Activated naive CD8-positive, alpha-beta T cell treated with anti-CD3 and anti-CD28 coated beads, Interleukin-2, amount 10 ng/mL, durations not matched to agents 7 days and 5 days (primary cell): ENCODE results near the gene FLT4. TPM values are rescaled to one million over a fixed set of nuclear protein-coding genes. Genes with fewer than 3 reads are reported as not detected.
"Not testable (repeated sequence)": the region's sequence is repeated elsewhere in the genome, so short reads cannot be mapped to it uniquely, and the experiment has no call there.

Source experiments
- ATAC-seq: fragments of 150-1000 bp; cut with Tn5 transposase; one replicate; pipeline ENCODE4 v1.10.0; 2021; ENCODE audit warnings: low read depth, moderate library complexity
- POLR2A ChIA-PET: fragments of 350-600 bp; sonication (Branson Sonifier 250); formaldehyde crosslinking; loops from one replicate; lab custom pipeline; 2021; ENCODE audit warnings: antibody characterized with exemption; lab: Charles Lee
- DNase-seq: peaks from one replicate; pipeline ENCODE4 v3.0.0; 2021
- H3K27ac Mint-ChIP-seq: one replicate; pipeline ENCODE4 v1.8.0; 2022; ENCODE audit warnings: mild to moderate bottlenecking, mixed read lengths
- H3K27me3 Mint-ChIP-seq: one replicate; pipeline ENCODE4 v1.8.0; 2022; ENCODE audit warnings: mild to moderate bottlenecking, moderate library complexity, mixed read lengths
- H3K36me3 Mint-ChIP-seq: one replicate; pipeline ENCODE4 v1.8.0; 2021; ENCODE audit warnings: mild to moderate bottlenecking, mixed read lengths
- H3K4me1 Mint-ChIP-seq: one replicate; pipeline ENCODE4 v1.8.0; 2021; ENCODE audit warnings: mixed read lengths
- H3K4me3 Mint-ChIP-seq: one replicate; pipeline ENCODE4 v1.8.0; 2022; ENCODE audit warnings: mild to moderate bottlenecking, moderate library complexity, mixed read lengths
- H3K9me3 Mint-ChIP-seq: one replicate; pipeline ENCODE4 v1.8.0; 2021; ENCODE audit warnings: mixed read lengths
- total RNA-seq, 2 experiments: library from RNA; stranded (reverse); gene quantifications; one replicate each; pipeline ENCODE4 v1.2.3, GENCODE V29; 2021

The FLT4 gene
- total RNA-seq, 2 experiments from 2014 or later, result 11.6 to 13.2 TPM

DNA sequence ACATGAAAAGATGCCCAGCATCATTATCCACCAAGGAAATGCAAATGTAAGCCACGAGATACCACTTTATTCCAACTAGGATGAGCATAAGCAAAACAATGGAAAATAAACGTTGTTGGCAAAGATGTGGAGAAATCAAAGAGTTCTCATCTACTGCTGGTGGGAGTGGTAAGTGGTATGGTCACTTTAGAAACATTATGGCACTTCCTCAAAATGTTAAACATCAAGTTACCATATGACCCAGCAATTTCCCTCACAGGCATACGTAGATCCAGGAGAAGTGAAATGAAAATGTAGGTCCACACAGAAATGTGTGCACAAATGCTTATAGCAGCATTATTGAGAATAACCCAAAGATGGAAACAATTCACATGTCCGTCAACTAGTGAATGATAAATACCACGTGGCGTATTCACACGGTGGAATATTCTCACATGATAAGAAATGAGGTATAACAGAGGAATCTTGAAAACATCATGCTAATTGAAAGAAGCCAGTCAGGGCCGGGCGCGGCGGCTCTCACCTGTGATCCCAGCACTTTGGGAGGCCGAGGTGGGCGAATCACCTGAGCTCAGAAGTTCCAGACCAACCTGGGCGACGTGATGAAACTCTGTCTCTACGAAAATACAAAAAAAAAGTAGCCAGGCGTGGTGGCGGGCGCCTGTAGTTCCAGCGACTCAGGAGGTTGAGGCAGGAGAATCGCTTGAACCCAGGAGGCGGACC lies 16.4 kb upstream of the FLT4 start:
- peaks cover 25% of the 10 kb centered on the region for H3K27me3 Mint-ChIP-seq
- DNase-seq (no peak), ATAC-seq (no peak)
- no peaks in the 10 kb centered on the region for H3K36me3 Mint-ChIP-seq
- H3K4me1 Mint-ChIP-seq, result peaks cover 12% of the 10 kb centered on the region
- no peaks in the 10 kb centered on the region for H3K9me3 Mint-ChIP-seq
- POLR2A ChIA-PET, result no interaction called here
- H3K27ac Mint-ChIP-seq, result no peak overlapping the region
- H3K4me3 Mint-ChIP-seq, result no peak overlapping the region

DNA sequence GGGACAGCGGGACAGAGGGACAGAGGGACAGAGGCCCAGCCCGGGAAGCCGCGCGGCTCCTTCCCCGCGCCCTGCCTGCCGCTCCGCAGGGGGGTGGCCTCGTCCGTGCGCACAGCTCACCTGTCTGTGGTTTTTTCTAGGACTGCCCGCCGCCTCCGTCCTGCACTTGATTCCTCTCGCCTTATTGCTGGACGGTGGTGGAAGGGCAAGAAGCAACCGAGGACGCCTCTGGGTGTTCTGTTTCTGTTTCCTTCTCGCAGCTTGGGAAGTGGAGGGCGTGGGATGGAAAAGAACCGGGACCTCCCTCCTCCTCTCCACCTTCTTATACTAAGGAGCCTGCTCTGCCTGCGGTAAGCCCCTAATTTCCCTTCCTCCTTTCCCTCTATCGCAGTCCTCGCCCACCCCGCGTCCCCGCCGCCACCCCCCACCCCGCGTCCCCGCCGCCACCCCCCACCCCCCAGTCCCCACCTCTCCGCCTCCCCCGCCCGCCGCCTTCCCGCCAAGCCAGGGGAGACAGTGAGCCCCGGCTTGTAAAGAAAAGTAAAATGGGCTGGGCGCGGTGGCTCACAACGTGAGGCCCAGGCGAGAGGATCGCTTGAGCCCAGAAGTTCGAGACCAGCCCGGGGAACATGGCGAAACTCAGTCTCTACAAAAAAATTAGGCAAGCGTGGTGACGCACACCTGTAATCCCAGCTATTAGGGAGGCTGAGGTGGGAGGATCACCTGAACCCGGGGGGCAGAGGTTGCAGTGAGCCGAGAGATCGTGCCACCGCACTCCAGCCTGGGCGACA lies 9.6 kb upstream of the FLT4 start:
- POLR2A ChIA-PET, result no interaction called here
- Mint-ChIP-seq H3K9me3 (no peaks in the 10 kb centered on the region), H3K36me3 (no peaks in the 10 kb centered on the region), H3K4me1 (peaks cover 2% of the 10 kb centered on the region), H3K27ac (no peak overlapping the region), H3K27me3 (peaks cover 51% of the 10 kb centered on the region), H3K4me3 (no peak overlapping the region)
- DNase-seq, result peak; percentile 10
- ATAC-seq, result no peak

- H3K4me3 Mint-ChIP-seq, H3K4me1 Mint-ChIP-seq, H3K36me3 Mint-ChIP-seq, POLR2A ChIA-PET, H3K27ac Mint-ChIP-seq, H3K9me3 Mint-ChIP-seq, ATAC-seq: not testable (repeated sequence)
- peaks cover 45% of the 10 kb centered on the region for H3K27me3 Mint-ChIP-seq
- peak; percentile 4 for DNase-seq
Measured at GRCh38 chr5:180655243-180655642, 5.8 kb upstream of the FLT4 start.

GRCh38 chr5:180652771-180653170 lies 3.4 kb upstream of the FLT4 start:
- Mint-ChIP-seq H3K4me3 (no peak overlapping the region), H3K36me3 (no peaks in the 10 kb centered on the region), H3K9me3 (no peaks in the 10 kb centered on the region), H3K27ac (no peak overlapping the region), H3K4me1 (peaks cover 10% of the 10 kb centered on the region), H3K27me3 (peaks cover 47% of the 10 kb centered on the region)
- DNase-seq, result peak; percentile 13
- POLR2A ChIA-PET, result no interaction called here
- no peak for ATAC-seq

DNA sequence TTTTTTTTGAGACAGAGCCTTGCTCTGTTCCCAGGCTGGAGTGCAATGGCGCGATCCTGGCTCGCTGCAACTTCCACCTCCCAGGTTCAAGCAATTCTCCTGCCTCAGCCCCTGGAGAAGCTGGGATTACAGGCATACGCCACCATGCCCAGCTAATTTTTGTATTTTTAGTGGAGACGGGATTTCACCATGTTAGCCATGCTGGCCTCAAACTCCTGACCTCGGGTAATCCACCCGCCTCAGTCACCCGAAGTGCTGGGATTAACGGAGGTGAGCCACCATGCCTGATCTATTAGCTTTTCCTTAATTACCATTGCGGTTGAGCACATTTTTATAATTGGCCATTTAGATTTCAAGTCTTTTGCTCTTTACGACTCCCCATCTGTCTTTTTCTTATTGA lies 2.9 kb upstream of the FLT4 start:
- peaks cover 50% of the 10 kb centered on the region for H3K27me3 Mint-ChIP-seq
- no peak for DNase-seq
- H3K36me3 Mint-ChIP-seq, result no peaks in the 10 kb centered on the region
- ATAC-seq, result no peak
- peaks cover 10% of the 10 kb centered on the region for H3K4me1 Mint-ChIP-seq
- H3K27ac Mint-ChIP-seq, result no peak overlapping the region
- H3K4me3 Mint-ChIP-seq, result no peak overlapping the region
- POLR2A ChIA-PET, result interaction anchor here (0.6 kb wide), 1 partner anchor 26 kb away, joined by 5 read pairs; no protein-coding TSS in a partner anchor
- H3K9me3 Mint-ChIP-seq, result no peaks in the 10 kb centered on the region

GRCh38 chr5:180648658-180649296 lies 623 bp downstream of the FLT4 start:
- Mint-ChIP-seq H3K27ac (no peak overlapping the region), H3K36me3 (no peaks in the 10 kb centered on the region), H3K4me3 (peak overlapping the region; percentile 76), H3K9me3 (no peaks in the 10 kb centered on the region), H3K4me1 (peaks cover 8% of the 10 kb centered on the region), H3K27me3 (peaks cover 39% of the 10 kb centered on the region)
- peak; percentile 40 for ATAC-seq
- peak; percentile 65 for DNase-seq
- POLR2A ChIA-PET, result no interaction called here

DNA sequence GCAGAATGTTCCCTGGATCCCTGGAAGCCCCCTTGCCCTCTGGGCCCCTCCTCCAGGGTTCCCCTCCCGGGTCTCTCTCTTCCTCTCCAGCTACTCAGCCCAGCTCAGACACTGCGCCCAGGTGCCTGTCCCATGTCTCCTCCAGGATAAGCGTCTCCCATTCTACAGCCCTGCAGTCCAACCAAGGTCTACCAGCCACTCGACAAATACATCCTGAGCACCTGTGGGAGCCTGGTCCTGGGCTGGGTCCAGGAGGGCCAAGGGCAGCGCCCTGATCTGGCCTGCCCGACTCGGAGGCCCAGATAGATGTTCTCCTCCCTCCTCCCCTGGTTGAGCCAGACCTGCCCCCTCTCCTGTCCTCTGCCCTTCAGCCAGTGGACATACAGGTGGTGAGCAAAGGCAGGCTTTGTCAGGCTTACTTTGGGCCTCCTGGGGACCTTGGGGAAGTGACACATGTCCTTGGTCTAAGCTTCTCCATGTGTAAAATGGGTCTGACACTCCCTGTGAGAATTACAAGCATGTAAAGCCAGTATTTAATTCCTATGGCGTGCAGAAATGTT lies 1.4 kb downstream of the FLT4 start:
- peaks cover 39% of the 10 kb centered on the region for H3K27me3 Mint-ChIP-seq
- H3K36me3 Mint-ChIP-seq, result no peaks in the 10 kb centered on the region
- no peaks in the 10 kb centered on the region for H3K9me3 Mint-ChIP-seq
- POLR2A ChIA-PET, result no interaction called here
- peaks cover 8% of the 10 kb centered on the region for H3K4me1 Mint-ChIP-seq
- peak overlapping the region; percentile 18 for H3K27ac Mint-ChIP-seq
- ATAC-seq (no peak), DNase-seq (peak; percentile 31)
- H3K4me3 Mint-ChIP-seq, result peak overlapping the region; percentile 76

GRCh38 chr5:180647465-180647864 lies 1.9 kb downstream of the FLT4 start:
- peaks cover 8% of the 10 kb centered on the region for H3K4me1 Mint-ChIP-seq
- H3K9me3 Mint-ChIP-seq, result no peaks in the 10 kb centered on the region
- H3K4me3 Mint-ChIP-seq, result no peak overlapping the region
- no peaks in the 10 kb centered on the region for H3K36me3 Mint-ChIP-seq
- peaks cover 37% of the 10 kb centered on the region for H3K27me3 Mint-ChIP-seq
- peak; percentile 22 for DNase-seq
- no peak for ATAC-seq
- POLR2A ChIA-PET, result interaction anchor here (0.6 kb wide), 1 partner anchor 23 kb away, joined by 3 read pairs; no protein-coding TSS in a partner anchor
- no peak overlapping the region for H3K27ac Mint-ChIP-seq

- no peaks in the 10 kb centered on the region for H3K36me3 Mint-ChIP-seq
- POLR2A ChIA-PET, result interaction anchor here (0.6 kb wide), 1 partner anchor 22 kb away, joined by 3 read pairs; no protein-coding TSS in a partner anchor
- H3K9me3 Mint-ChIP-seq, result no peaks in the 10 kb centered on the region
- no peak overlapping the region for H3K27ac Mint-ChIP-seq
- peaks cover 35% of the 10 kb centered on the region for H3K27me3 Mint-ChIP-seq
- DNase-seq (peak; percentile 27), ATAC-seq (no peak)
- peaks cover 8% of the 10 kb centered on the region for H3K4me1 Mint-ChIP-seq
- H3K4me3 Mint-ChIP-seq, result no peak overlapping the region
Measured at GRCh38 chr5:180646963-180647305, 2.5 kb downstream of the FLT4 start.

- Mint-ChIP-seq H3K4me1 (peaks cover 8% of the 10 kb centered on the region), H3K27ac (no peak overlapping the region), H3K36me3 (no peaks in the 10 kb centered on the region), H3K9me3 (no peaks in the 10 kb centered on the region), H3K4me3 (no peak overlapping the region), H3K27me3 (peaks cover 31% of the 10 kb centered on the region)
- DNase-seq (peak; percentile 32), ATAC-seq (no peak)
- POLR2A ChIA-PET, result interaction anchor here (0.6 kb wide), 1 partner anchor 22 kb away, joined by 3 read pairs; no protein-coding TSS in a partner anchor
Measured at GRCh38 chr5:180646289-180646962, 3.0 kb downstream of the FLT4 start.

GRCh38 chr5:180645274-180646204 lies 3.9 kb downstream of the FLT4 start:
- no peak for ATAC-seq
- Mint-ChIP-seq H3K4me3 (no peak overlapping the region), H3K4me1 (peaks cover 6% of the 10 kb centered on the region), H3K36me3 (no peaks in the 10 kb centered on the region), H3K9me3 (no peaks in the 10 kb centered on the region), H3K27ac (no peak overlapping the region), H3K27me3 (peaks cover 22% of the 10 kb centered on the region)
- DNase-seq, result peak; percentile 26
- POLR2A ChIA-PET, result no interaction called here

DNA sequence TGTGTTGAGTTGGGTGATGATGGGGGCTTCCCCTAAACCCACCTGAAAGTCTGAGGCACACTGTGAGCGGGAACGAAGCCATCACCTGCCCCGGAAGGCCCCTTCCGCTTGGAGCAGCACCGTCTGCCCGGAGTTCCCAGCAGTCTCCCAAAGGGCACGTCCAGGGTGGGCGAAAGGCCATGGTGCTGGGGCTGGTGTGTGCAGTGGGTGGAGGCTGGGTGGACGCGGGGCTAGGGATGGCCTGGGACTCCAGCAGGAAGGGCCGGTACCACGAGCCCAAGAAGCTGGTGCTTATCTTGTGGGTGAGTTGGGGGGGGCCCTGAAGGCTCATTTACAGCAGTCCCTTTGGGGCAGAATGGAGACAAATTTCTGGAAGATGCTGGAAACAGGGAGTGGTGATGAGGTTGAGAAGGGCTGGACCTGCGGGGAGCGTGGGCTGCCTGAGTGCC lies 4.6 kb downstream of the FLT4 start:
- Mint-ChIP-seq H3K4me1 (peaks cover 2% of the 10 kb centered on the region), H3K27ac (no peak overlapping the region), H3K9me3 (no peaks in the 10 kb centered on the region), H3K4me3 (no peak overlapping the region), H3K36me3 (no peaks in the 10 kb centered on the region), H3K27me3 (peaks cover 15% of the 10 kb centered on the region)
- ATAC-seq (no peak), DNase-seq (peak; percentile 15)
- POLR2A ChIA-PET, result no interaction called here
